ENCODE data around the gene USP9X.
"Not testable (repeated sequence)": the region's sequence is repeated elsewhere in the genome, so short reads cannot be mapped to it uniquely, and the experiment has no call there.

The USP9X gene

DNA sequence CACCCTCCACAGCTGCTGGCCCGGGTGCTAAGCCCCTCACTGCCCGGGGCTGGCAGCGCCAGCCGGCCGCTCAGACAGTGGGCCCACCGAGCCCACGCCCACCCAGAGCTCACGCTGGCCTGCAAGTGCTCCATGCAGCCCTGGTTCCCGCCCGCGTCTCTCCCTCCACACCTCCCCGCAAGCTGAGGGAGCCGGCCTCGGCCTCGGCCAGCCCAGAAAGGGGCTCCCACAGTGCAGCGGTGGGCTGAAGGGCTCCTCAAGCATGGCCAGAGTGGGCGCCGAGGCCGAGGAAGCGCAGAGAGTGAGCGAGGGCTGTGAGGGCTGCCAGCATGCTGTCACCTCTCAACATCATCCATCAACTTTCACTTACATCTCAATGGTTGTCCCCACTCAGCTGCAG, 200.7 kb downstream of the USP9X start:
- not testable (repeated sequence) for DNase-seq (ENCODE audit: low read depth)
